Measurements from ENCODE around the gene PLXDC2.

Gene PLXDC2

DNA sequence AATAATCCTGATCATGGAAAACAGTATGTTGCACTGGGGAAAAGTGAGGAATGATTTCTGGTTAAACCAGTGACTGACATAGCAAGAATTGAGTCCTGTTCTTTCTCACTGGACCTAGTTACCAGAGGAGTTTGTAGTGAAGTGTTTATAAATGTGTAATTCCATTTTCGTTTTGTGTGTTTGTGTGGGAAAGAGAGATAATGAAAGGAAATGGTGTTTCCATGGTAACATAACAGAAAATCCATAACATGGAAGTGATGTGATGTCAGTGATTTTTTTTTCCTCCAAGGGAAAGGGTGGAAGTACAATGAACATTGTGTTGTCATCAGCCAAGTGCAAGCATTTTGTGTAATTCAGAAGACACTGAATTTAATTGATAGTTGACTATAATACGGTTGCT, 283.9 kb downstream of the PLXDC2 start:
- DNase-seq (ENCODE audit: low spot score): no peak
- TF ChIP-seq, protein P1, sequence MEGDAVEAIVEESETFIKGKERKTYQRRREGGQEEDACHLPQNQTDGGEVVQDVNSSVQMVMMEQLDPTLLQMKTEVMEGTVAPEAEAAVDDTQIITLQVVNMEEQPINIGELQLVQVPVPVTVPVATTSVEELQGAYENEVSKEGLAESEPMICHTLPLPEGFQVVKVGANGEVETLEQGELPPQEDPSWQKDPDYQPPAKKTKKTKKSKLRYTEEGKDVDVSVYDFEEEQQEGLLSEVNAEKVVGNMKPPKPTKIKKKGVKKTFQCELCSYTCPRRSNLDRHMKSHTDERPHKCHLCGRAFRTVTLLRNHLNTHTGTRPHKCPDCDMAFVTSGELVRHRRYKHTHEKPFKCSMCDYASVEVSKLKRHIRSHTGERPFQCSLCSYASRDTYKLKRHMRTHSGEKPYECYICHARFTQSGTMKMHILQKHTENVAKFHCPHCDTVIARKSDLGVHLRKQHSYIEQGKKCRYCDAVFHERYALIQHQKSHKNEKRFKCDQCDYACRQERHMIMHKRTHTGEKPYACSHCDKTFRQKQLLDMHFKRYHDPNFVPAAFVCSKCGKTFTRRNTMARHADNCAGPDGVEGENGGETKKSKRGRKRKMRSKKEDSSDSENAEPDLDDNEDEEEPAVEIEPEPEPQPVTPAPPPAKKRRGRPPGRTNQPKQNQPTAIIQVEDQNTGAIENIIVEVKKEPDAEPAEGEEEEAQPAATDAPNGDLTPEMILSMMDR (IDR thresholded peaks at IDR 0.05): no peak
- H3K27ac ChIP-seq: peak overlapping the region in 1 of 2 donors; percentile 50
- H3K4me3 ChIP-seq: peak overlapping the region; percentile 41

GRCh38 chr10:20105236-20105635, 289.0 kb downstream of the PLXDC2 start:
- no peak for DNase-seq (ENCODE audit: low spot score)
- TF ChIP-seq, protein P1 (IDR thresholded peaks at IDR 0.05): no peak
- no peak overlapping the region for H3K27ac ChIP-seq
- no peak overlapping the region for H3K4me3 ChIP-seq

GRCh38 chr10:20105931-20106330, 289.7 kb downstream of the PLXDC2 start:
- TF ChIP-seq, protein P1 (IDR thresholded peaks at IDR 0.05): no peak
- DNase-seq (ENCODE audit: low spot score): no peak
- no peak overlapping the region for H3K4me3 ChIP-seq
- H3K27ac ChIP-seq: no peak overlapping the region

GRCh38 chr10:20108021-20108420, 291.8 kb downstream of the PLXDC2 start:
- H3K27ac ChIP-seq: no peak overlapping the region
- TF ChIP-seq, protein P1 (IDR thresholded peaks at IDR 0.05): no peak
- DNase-seq (ENCODE audit: low spot score): no peak
- no peak overlapping the region for H3K4me3 ChIP-seq

- Histone ChIP-seq H3K4me3 (no peak overlapping the region), H3K27ac (no peak overlapping the region)
- DNase-seq (ENCODE audit: low spot score): no peak
- TF ChIP-seq, protein P1 (IDR thresholded peaks at IDR 0.05): no peak
Observed at GRCh38 chr10:20109613-20110012, 293.4 kb downstream of the PLXDC2 start.

GRCh38 chr10:20110125-20111100, 294.2 kb downstream of the PLXDC2 start:
- DNase-seq (ENCODE audit: low spot score): no peak
- Histone ChIP-seq H3K4me3 (no peak overlapping the region), H3K27ac (no peak overlapping the region)
- TF ChIP-seq, protein P1 (IDR thresholded peaks at IDR 0.05): no peak

DNA sequence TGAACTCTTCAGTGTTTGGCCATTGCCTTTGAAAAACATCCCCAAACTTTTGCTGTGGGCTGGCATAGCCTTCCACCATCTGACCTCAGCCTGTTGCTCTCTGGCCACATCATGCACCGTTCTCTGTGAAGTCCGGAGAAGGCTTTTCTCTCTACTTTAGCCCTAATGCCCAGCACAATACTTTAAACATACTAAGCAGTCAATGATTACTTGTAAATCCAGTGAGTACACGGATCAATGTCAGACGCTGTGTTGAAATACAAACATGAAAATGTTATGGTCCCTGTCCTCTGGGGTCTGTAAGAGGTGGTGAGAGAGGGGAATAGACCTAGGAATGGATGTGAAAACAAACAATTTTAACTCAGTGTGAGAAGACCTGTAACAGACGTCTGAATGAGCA, 297.9 kb downstream of the PLXDC2 start:
- no peak for DNase-seq (ENCODE audit: low spot score)
- Histone ChIP-seq H3K27ac (no peak overlapping the region), H3K4me3 (no peak overlapping the region)
- TF ChIP-seq, protein P1 (IDR thresholded peaks at IDR 0.05): no peak
